Measurements from ENCODE around the gene PHF20. TPM values are rescaled to one million over a fixed set of nuclear protein-coding genes. Genes with fewer than 3 reads are reported as not detected.

The PHF20 gene
- total and polyA plus RNA-seq, 2 of the 13 experiments (the other 11 are each of a cell fraction or from before 2014, with no cell fraction given), result 22.8 to 34.1 TPM

- intact Hi-C loops (cut with micrococcal nuclease; ENCODE audit: unreplicated experiment), result no loop called here
- no peaks in the 10 kb centered on the region for H3K79me2 ChIP-seq (ENCODE audit: insufficient read depth, low read length)
- ChIA-PET CTCF (ENCODE audit: low intra/inter-chr PET ratio, low total read pairs) (no interaction called here), POLR2A (no interaction called here)
- no peak overlapping the region for H3K4me2 ChIP-seq (ENCODE audit: low read depth, low read length)
- WGBS (ENCODE audit: low lambda C conversion rate), result 92% methylated on average over 2 of the region's 2 CpGs
- no TSS peak for BruUV-seq (replicated peaks)
- H3K4me3 ChIP-seq (replicated peaks in 1 of 3; ENCODE audit: insufficient read depth in 1 of 3, low read depth in 2 of 3, low read length in 3 of 3), result no peak overlapping the region
- no peak overlapping the region for H2AFZ ChIP-seq (ENCODE audit: low read length)
- ATAC-seq, result no peak
- no peak overlapping the region for H3K27ac ChIP-seq (ENCODE audit: extremely low read length, insufficient read depth, low read length)
- H3K4me1 ChIP-seq (ENCODE audit: insufficient read depth, low read length), result no peaks in the 10 kb centered on the region
- H4K20me1 ChIP-seq (ENCODE audit: insufficient read depth, low read length), result no peaks in the 10 kb centered on the region
- no peak overlapping the region for H3K9ac ChIP-seq (ENCODE audit: insufficient read depth, low read depth, low read length)
- no peaks in the 10 kb centered on the region for H3K27me3 ChIP-seq (ENCODE audit: control insufficient read depth in 1 of 2, insufficient read depth in 2 of 2, low read length in 2 of 2)
- DNase-seq (ENCODE audit: low spot score), result no peak
- peaks cover 7 to 12% of the 10 kb centered on the region in 2 experiments; a peak in 4 of 5 replicates for H3K36me3 ChIP-seq (replicated peaks in 1 of 2; ENCODE audit: control insufficient read depth in 1 of 2, insufficient read depth in 2 of 2, low read length in 2 of 2)
- H3K9me3 ChIP-seq (ENCODE audit: low read length), result no peaks in the 10 kb centered on the region
- TF ChIP-seq DBP (CRISPR knock-in tag; IDR thresholded peaks at IDR 0.05; ENCODE audit: not compliant biosample characterization), result no peak
- TF ChIP-seq PHF5A (CRISPR knock-in tag; IDR thresholded peaks at IDR 0.05; ENCODE audit: low read depth, unreplicated experiment), result no peak
- no peak for TF ChIP-seq NR3C1 (CRISPR knock-in tag; IDR thresholded peaks at IDR 0.05)
- no peak for TF ChIP-seq MIXL1 (CRISPR knock-in tag; IDR thresholded peaks at IDR 0.05)
- no peak for TF ChIP-seq HOMEZ (CRISPR knock-in tag; IDR thresholded peaks at IDR 0.05; ENCODE audit: low read depth)
- no peak for TF ChIP-seq NCOA2 (CRISPR knock-in tag; IDR thresholded peaks at IDR 0.05)
- TF ChIP-seq POGZ (CRISPR knock-in tag; IDR thresholded peaks at IDR 0.05), result no peak
- TF ChIP-seq ZNF326 (CRISPR knock-in tag; IDR thresholded peaks at IDR 0.05; ENCODE audit: borderline replicate concordance), result no peak
- no peak for TF ChIP-seq CREB1 (IDR thresholded peaks at IDR 0.05)
- TF ChIP-seq CREB1 (CRISPR knock-in tag; IDR thresholded peaks at IDR 0.05), result no peak
- in situ Hi-C loops (cut with HindIII; ENCODE audit: extremely low pct_ligation_motif_present, low pct_unique_long_range_greater_than_20kb), result no loop called here
- FAIRE-seq, result no peak
These were observed 48.9 kb downstream of the PHF20 start for GRCh38 chr20:35820715-35821114.
